Adrenal gland (tissue), 12 donors: ENCODE measurements around the gene DHX16. TPM values are rescaled to one million over a fixed set of nuclear protein-coding genes. Genes with fewer than 3 reads are reported as not detected.
A peak's percentile ranks its signal among the peaks of the same experiment; 100 is the strongest.

Experiments used
- DNase-seq, 7 donors: peaks; one replicate each; pipeline ENCODE4 v3.0.0-alpha.2; 2019 to 2020
- H3K27ac ChIP-seq, 5 donors: fragments of 200-600 bp; sonication (generic) in 4 of 5; 1 replicate in 3 of 5; 2 replicates in 2 of 5; pipeline versions ENCODE4 v1.5.1 to v1.8.0; 2016 to 2020; ENCODE audit warnings: mild to moderate bottlenecking in 1 of 5
- H3K27me3 ChIP-seq: fragments of 200-600 bp; 2 replicates; pipeline ENCODE4 v1.8.0; 2021
- H3K36me3 ChIP-seq, 2 donors: fragments of 200-600 bp; replicated peaks in 1 of 2; 1 replicate in 1 of 2; 2 replicates in 1 of 2; pipeline versions ENCODE4 v1.5.1 to v1.8.0; 2018 to 2022
- H3K4me1 ChIP-seq, 2 donors: fragments of 200-600 bp; replicated peaks in 1 of 2; 1 replicate in 1 of 2; 2 replicates in 1 of 2; pipeline versions ENCODE4 v1.5.1 to v1.8.0; 2018 to 2021
- H3K4me3 ChIP-seq, 4 donors: fragments of 200-600 bp; sonication (generic) in 3 of 4; one replicate each; pipeline ENCODE4 v1.5.1; 2016 to 2018
- H3K9me3 ChIP-seq, 3 donors: fragments of 200-600 bp; sonication (generic) in 1 of 3; replicated peaks in 1 of 3; 1 replicate in 2 of 3; 2 replicates in 1 of 3; pipeline versions ENCODE4 v1.5.1 to v1.8.0; 2016 to 2021
- CTCF ChIP-seq, 6 experiments: fragments of 450-650 bp in 4 of 6; fragments of 200-600 bp in 2 of 6; sonication (generic) in 1 of 6; IDR thresholded peaks; 1 replicate in 5 of 6; 2 replicates in 1 of 6; pipeline versions ENCODE4 v1.5.1 to v1.8.0; 2016 to 2021; ENCODE audit warnings: antibody characterized with exemption in 6 of 6, mild to moderate bottlenecking in 2 of 6, moderate library complexity in 1 of 6
- POLR2A ChIP-seq, 2 donors: fragments of 450-650 bp; IDR thresholded peaks; one replicate each; pipeline ENCODE4 v1.6.1; 2017; ENCODE audit warnings: antibody characterized with exemption in 2 of 2, mild to moderate bottlenecking in 2 of 2, moderate library complexity in 1 of 2
- WGBS, 4 donors: extraction: QIAGEN DNeasy Blood & Tissue Kit in 2 of 4; methylation state at CpG; one replicate each; pipeline versions ENCODE4 v1.1.5 to v1.1.7; 2013 to 2017; 5-methylcytosine and 5-hydroxymethylcytosine counted together
- intact Hi-C, 2 donors: fragments of 100-400 bp; cut with DNase I; formaldehyde crosslinking; loops; one replicate each; pipeline versions ENCODE4 v1.14.1 to v1.15.0; 2022 to 2023
- polyA plus RNA-seq, 3 donors: library from polyadenylated mRNA; stranded (reverse); fragments of 200-250 nt in 2 of 3; fragments of 350-450 nt in 1 of 3; fragmentation: Illumina TruSeq in 1 of 3; extraction: RNeasy Lipid Tissue Mini Kit (QIAGEN cat#74804) in 1 of 3; gene quantifications; one replicate each; pipeline ENCODE4 v1.2.3, GENCODE V29; 2013 to 2014
- total RNA-seq, 9 donors: library from RNA; depleted of rRNA in 4 of 9; stranded (reverse); fragments of >200 nt in 4 of 9; fragments of 120-200 nt in 1 of 9; fragmentation: NEBNext Ultra II Directional in 1 of 9; extraction: Animal tissue kit (Norgen Biotek cat#: 25700) in 1 of 9; gene quantifications; one replicate each; pipeline versions ENCODE4 v1.1.0 to v1.2.4, GENCODE V29; 2013 to 2023
- donor health status: healthy with polysubstance abuse.
- donor health status: Bipolar disorder and iron deficiency.
- donor health status: DM: yes; HTN: yes; CAD: no.
- donor health status: DM: no; HTN: no; CAD: no.
- donor health status: DM: no; HTN: no; CAD: no.
- donor health status: DM: yes; HTN: yes; CAD: no.

Gene DHX16
- total and polyA plus RNA-seq, 12 donors: 16.4 to 75.9 (median 30.2) TPM

- H3K27me3 ChIP-seq: no peaks in the 10 kb centered on the region
- intact Hi-C loops: no loop called here
- TF ChIP-seq POLR2A (IDR thresholded peaks at IDR 0.05) (no peak), CTCF (IDR thresholded peaks at IDR 0.05) (no peak)
- H3K36me3 ChIP-seq: peaks cover 0 to 25% of the 10 kb centered on the region in 2 donors
- H3K9me3 ChIP-seq: no peaks in the 10 kb centered on the region
- DNase-seq: no peak
- no peak overlapping the region for H3K4me3 ChIP-seq
- H3K4me1 ChIP-seq: no peaks in the 10 kb centered on the region
- WGBS, 4 donors: 75 to 100% (median 76%) methylated on average over 1 of the region's 1 CpG
- H3K27ac ChIP-seq: no peak overlapping the region
These were observed 31.8 kb downstream of the DHX16 start for GRCh38 chr6:30641048-30641447.

GRCh38 chr6:30640481-30640880, 32.3 kb downstream of the DHX16 start:
- no peaks in the 10 kb centered on the region for H3K27me3 ChIP-seq
- no peaks in the 10 kb centered on the region for H3K4me1 ChIP-seq
- peaks cover 0 to 25% of the 10 kb centered on the region in 2 donors for H3K36me3 ChIP-seq
- no peaks in the 10 kb centered on the region for H3K9me3 ChIP-seq
- H3K27ac ChIP-seq: no peak overlapping the region
- intact Hi-C loops: no loop called here
- 80 to 89% (median 84%) methylated on average over 10 of the region's 10 CpGs for WGBS, 4 donors
- no peak overlapping the region for H3K4me3 ChIP-seq
- DNase-seq: no peak
- TF ChIP-seq POLR2A (IDR thresholded peaks at IDR 0.05): no peak
- TF ChIP-seq CTCF (IDR thresholded peaks at IDR 0.05): no peak

- DNase-seq: no peak
- Histone ChIP-seq H3K27me3 (no peaks in the 10 kb centered on the region), H3K4me1 (no peaks in the 10 kb centered on the region), H3K27ac (no peak overlapping the region), H3K4me3 (no peak overlapping the region), H3K36me3 (peaks cover 0 to 16% of the 10 kb centered on the region in 2 donors), H3K9me3 (no peaks in the 10 kb centered on the region)
- 90 to 95% (median 94%) methylated on average over 3 of the region's 3 CpGs for WGBS, 4 donors
- intact Hi-C loops: no loop called here
- TF ChIP-seq POLR2A (IDR thresholded peaks at IDR 0.05): no peak
- TF ChIP-seq CTCF (IDR thresholded peaks at IDR 0.05): no peak
These were observed 37.0 kb downstream of the DHX16 start for GRCh38 chr6:30635834-30636233.

DNA sequence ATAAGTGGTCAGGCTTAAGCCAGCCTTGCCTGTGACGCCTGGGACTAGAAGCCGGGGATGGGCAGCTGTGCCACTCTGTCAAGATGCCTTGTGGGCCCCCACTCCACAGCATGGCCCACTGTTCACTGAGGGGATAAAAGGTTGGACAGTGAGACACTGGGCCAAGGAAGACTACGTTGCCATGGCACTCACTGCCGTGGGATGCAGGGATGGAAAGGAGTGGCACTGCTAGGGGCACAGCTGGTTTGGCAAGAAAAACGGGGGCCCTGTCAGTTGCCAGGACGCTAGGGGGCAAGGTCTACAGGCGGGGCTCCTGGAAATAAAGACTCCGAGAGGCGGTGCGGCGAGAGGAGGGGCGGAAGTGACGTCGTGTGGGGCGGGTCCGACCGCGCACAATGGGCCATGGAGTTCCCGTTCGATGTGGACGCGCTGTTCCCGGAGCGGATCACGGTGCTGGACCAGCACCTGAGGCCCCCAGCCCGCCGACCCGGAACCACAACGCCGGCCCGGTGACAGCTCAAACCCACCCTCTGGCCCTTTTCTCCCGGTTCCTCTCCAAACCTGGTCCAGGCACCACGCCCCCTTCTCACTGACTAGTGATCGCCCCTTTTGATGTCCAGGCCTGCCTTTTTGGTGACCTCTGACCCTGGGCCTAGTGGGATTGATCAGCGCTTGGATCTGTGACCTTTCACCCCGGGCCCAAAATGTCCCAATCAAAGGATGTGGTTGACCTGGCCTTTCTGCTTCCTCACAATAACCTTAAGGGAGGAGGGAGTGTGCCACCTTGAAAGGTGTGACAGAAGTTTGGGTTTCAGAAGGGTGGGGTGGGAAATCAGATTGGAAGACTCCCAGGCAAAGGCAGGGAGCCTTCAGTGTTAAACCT, 46.1 kb downstream of the DHX16 start, which contains the start of gene ATAT1:
Gene ATAT1 (plus strand): TSS at position 391 of the 883 bp plus-strand sequence.
- peaks cover 9 to 10% of the 10 kb centered on the region in 2 donors for H3K4me1 ChIP-seq
- WGBS, 4 donors: 2 to 4% (median 3%) methylated on average over 16 to 36 of the region's 36 CpGs
- TF ChIP-seq POLR2A (IDR thresholded peaks at IDR 0.05) (peak; percentile 29), CTCF (IDR thresholded peaks at IDR 0.05) (peak in 5 of 6 experiments; percentile 22 to 39 (median 35))
- peak within 1 kb of the TSS in 3 of 4 donors; percentile 19 to 64 (median 62) for H3K4me3 ChIP-seq
- no peaks in the 10 kb centered on the region for H3K27me3 ChIP-seq
- intact Hi-C loops: loop anchor here in 1 of 2 donors (5.0 kb wide), 1 partner anchor 46 kb away; the partner anchor contains the start of gene DHX16
- H3K36me3 ChIP-seq: peaks cover 0 to 73% of the 10 kb centered on the region in 2 donors
- DNase-seq: peak; percentile 80 to 96 (median 88)
- H3K27ac ChIP-seq: peak within 1 kb of the TSS; percentile 16 to 91 (median 66)
- H3K9me3 ChIP-seq: no peaks in the 10 kb centered on the region
